HS-27A (cell line): Measurements from ENCODE around the gene GFI1B.
A peak's percentile ranks its signal among the peaks of the same experiment; 100 is the strongest.
"Not testable (repeated sequence)": the region's sequence is repeated elsewhere in the genome, so short reads cannot be mapped to it uniquely, and the experiment has no call there.

ENCODE experiments used
- DNase-seq: peaks from one replicate; pipeline ENCODE4 v3.0.0-alpha.2; 2012; ENCODE audit warnings: low read depth, missing footprints

Gene GFI1B

GRCh38 chr9:132991351-132992300, 13.1 kb downstream of the GFI1B start:
- no peak for DNase-seq

GRCh38 chr9:132993511-132993939, 15.0 kb downstream of the GFI1B start:
- DNase-seq = no peak

GRCh38 chr9:132994410-132995120, 16.1 kb downstream of the GFI1B start:
- no peak for DNase-seq

- no peak for DNase-seq
Observed at GRCh38 chr9:132995121-132995420, 16.6 kb downstream of the GFI1B start.

GRCh38 chr9:132995879-132996278, 17.4 kb downstream of the GFI1B start:
- DNase-seq = no peak

GRCh38 chr9:132996526-132996925, 18.0 kb downstream of the GFI1B start:
- DNase-seq = no peak

GRCh38 chr9:132997591-132997990, 19.1 kb downstream of the GFI1B start:
- DNase-seq = peak; percentile 64

GRCh38 chr9:132998221-132998620, 19.7 kb downstream of the GFI1B start:
- not testable (repeated sequence) for DNase-seq

- no peak for DNase-seq
Observed at GRCh38 chr9:132998831-132999635, 20.5 kb downstream of the GFI1B start.

GRCh38 chr9:133002147-133003070, 23.9 kb downstream of the GFI1B start:
- no peak for DNase-seq

GRCh38 chr9:133003071-133003461, 24.6 kb downstream of the GFI1B start:
- DNase-seq = no peak

- no peak for DNase-seq
Observed at GRCh38 chr9:133003671-133004090, 25.2 kb downstream of the GFI1B start.

- no peak for DNase-seq
Observed at GRCh38 chr9:133004091-133004998, 25.9 kb downstream of the GFI1B start.

GRCh38 chr9:133004999-133005760, 26.7 kb downstream of the GFI1B start:
- no peak for DNase-seq

GRCh38 chr9:133005957-133006356, 27.5 kb downstream of the GFI1B start:
- no peak for DNase-seq

GRCh38 chr9:133006731-133007352, 28.3 kb downstream of the GFI1B start:
- DNase-seq = no peak

- no peak for DNase-seq
Observed at GRCh38 chr9:133008406-133008805, 29.9 kb downstream of the GFI1B start.

- DNase-seq = no peak
Observed at GRCh38 chr9:133008824-133009223, 30.3 kb downstream of the GFI1B start.
